T-helper 9 cell (primary cell): ENCODE measurements around the gene CSTA.

ENCODE experiments used
- DNase-seq: peaks from one replicate; pipeline ENCODE4 v3.0.0-alpha.2; 2020

The CSTA gene

GRCh38 chr3:122382888-122383666 lies 58.0 kb downstream of the CSTA start, which contains the start of gene MIX23:
MIX23 (minus strand) TSS chr3:122383231; CDS start chr3:122383224, 7 bp downstream.
- peak; percentile 76 for DNase-seq

GRCh38 chr3:122383771-122384697 lies 59.0 kb downstream of the CSTA start, which contains the start of gene FAM162A:
FAM162A (plus strand) TSS chr3:122384182; CDS start chr3:122384266, 84 bp downstream.
- peak; percentile 90 for DNase-seq

GRCh38 chr3:122387709-122388108 lies 62.7 kb downstream of the CSTA start:
- no peak for DNase-seq

- no peak for DNase-seq
Observed at GRCh38 chr3:122389197-122389596, 64.1 kb downstream of the CSTA start.

GRCh38 chr3:122389892-122390291 lies 64.8 kb downstream of the CSTA start:
- DNase-seq = no peak

- DNase-seq = no peak
Observed at GRCh38 chr3:122390665-122391064, 65.6 kb downstream of the CSTA start.
